LoVo (cell line): ENCODE data around the gene RAPGEF5.
A peak's percentile ranks its signal among the peaks of the same experiment; 100 is the strongest.

Experiments used
- DNase-seq: peaks from one replicate; pipeline ENCODE4 v3.0.0-alpha.2; 2016; ENCODE audit warnings: low spot score

Gene RAPGEF5

GRCh38 chr7:22377703-22378102, 20.7 kb upstream of the RAPGEF5 start:
- DNase-seq, result no peak

GRCh38 chr7:22375359-22376048, 18.6 kb upstream of the RAPGEF5 start:
- no peak for DNase-seq

GRCh38 chr7:22373911-22374310, 17.0 kb upstream of the RAPGEF5 start:
- DNase-seq, result no peak

GRCh38 chr7:22373388-22373787, 16.4 kb upstream of the RAPGEF5 start:
- no peak for DNase-seq

- DNase-seq, result no peak
These were observed 15.9 kb upstream of the RAPGEF5 start for GRCh38 chr7:22372863-22373262.

GRCh38 chr7:22371878-22372277, 14.9 kb upstream of the RAPGEF5 start:
- DNase-seq, result no peak

- DNase-seq, result no peak
These were observed 7.9 kb upstream of the RAPGEF5 start for GRCh38 chr7:22364900-22365299.

- DNase-seq, result no peak
These were observed 6.9 kb upstream of the RAPGEF5 start for GRCh38 chr7:22363756-22364422.

GRCh38 chr7:22361795-22362194, 4.8 kb upstream of the RAPGEF5 start:
- DNase-seq, result peak; percentile 75

GRCh38 chr7:22361320-22361719, 4.4 kb upstream of the RAPGEF5 start:
- DNase-seq, result no peak

GRCh38 chr7:22358820-22359697, 2.1 kb upstream of the RAPGEF5 start:
- DNase-seq, result no peak

- DNase-seq, result peak; percentile 61
These were observed 589 bp upstream of the RAPGEF5 start for GRCh38 chr7:22357311-22358175.

GRCh38 chr7:22356010-22356691, 803 bp downstream of the RAPGEF5 start:
- peak; percentile 40 for DNase-seq

GRCh38 chr7:22355620-22356009, 1.3 kb downstream of the RAPGEF5 start:
- no peak for DNase-seq

GRCh38 chr7:22354462-22354861, 2.5 kb downstream of the RAPGEF5 start:
- DNase-seq, result no peak

- DNase-seq, result no peak
These were observed 4.1 kb downstream of the RAPGEF5 start for GRCh38 chr7:22352887-22353286.

GRCh38 chr7:22351878-22352277, 5.1 kb downstream of the RAPGEF5 start:
- DNase-seq, result no peak

GRCh38 chr7:22351329-22351692, 5.6 kb downstream of the RAPGEF5 start:
- DNase-seq, result peak; percentile 48

GRCh38 chr7:22350466-22351328, 6.3 kb downstream of the RAPGEF5 start:
- DNase-seq, result peak; percentile 78

- no peak for DNase-seq
These were observed 8.6 kb downstream of the RAPGEF5 start for GRCh38 chr7:22348379-22348778.
